ENCODE results near the gene NCOR2.

DNA sequence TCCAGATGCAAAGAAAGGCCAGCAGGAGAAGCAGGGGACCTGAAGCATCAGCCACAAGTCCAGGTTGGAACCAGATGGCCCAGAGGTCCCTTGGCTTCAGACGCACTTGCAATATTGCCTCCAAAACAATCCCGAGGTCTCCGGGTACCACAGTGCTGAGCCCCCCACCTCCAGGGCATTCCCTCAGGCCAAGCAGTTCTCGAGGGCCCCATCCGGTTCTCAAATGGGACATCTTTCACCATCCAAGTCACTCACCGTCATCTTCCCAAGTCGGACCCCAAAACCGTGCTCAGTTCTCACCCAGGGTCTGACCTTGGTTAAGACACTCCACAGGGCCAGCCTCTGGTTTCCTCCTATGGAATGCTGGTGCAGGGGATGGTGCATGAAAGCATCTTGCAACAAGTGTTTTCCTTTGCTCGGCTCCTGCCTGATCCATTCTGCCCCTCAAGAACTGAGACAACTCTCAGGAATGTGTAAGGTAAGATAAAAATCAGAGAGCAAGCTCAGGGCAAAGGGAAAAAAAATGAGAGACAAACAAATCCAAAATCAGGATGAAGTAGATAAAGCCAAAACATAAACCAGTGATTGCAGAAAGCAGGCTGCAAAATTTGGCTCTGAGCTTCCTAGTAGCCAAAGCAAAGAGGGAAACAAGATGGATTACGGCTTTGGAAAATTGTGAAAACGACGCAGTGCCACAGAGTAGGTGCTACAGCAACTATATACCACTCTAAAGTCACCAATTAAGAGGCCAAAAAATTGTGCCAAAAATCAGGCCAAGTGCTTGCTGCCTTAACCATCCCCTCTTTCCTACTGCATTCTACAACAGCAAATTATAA is 8.0 kb downstream of the NCOR2 start:
- TF ChIP-seq POLR2A (IDR thresholded peaks at IDR 0.05), result no peak
- TF ChIP-seq, protein P1, sequence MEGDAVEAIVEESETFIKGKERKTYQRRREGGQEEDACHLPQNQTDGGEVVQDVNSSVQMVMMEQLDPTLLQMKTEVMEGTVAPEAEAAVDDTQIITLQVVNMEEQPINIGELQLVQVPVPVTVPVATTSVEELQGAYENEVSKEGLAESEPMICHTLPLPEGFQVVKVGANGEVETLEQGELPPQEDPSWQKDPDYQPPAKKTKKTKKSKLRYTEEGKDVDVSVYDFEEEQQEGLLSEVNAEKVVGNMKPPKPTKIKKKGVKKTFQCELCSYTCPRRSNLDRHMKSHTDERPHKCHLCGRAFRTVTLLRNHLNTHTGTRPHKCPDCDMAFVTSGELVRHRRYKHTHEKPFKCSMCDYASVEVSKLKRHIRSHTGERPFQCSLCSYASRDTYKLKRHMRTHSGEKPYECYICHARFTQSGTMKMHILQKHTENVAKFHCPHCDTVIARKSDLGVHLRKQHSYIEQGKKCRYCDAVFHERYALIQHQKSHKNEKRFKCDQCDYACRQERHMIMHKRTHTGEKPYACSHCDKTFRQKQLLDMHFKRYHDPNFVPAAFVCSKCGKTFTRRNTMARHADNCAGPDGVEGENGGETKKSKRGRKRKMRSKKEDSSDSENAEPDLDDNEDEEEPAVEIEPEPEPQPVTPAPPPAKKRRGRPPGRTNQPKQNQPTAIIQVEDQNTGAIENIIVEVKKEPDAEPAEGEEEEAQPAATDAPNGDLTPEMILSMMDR (IDR thresholded peaks at IDR 0.05), result no peak
- TF ChIP-seq EP300 (IDR thresholded peaks at IDR 0.05), result no peak
- no peak for TF ChIP-seq POLR2AphosphoS5 (IDR thresholded peaks at IDR 0.05)

Data from suprapubic skin (tissue), 4 donors.